NCI-H1105 (cell line): Measurements from ENCODE around the gene VTN.

Experiments used
- DNase-seq: peaks from one replicate; lab custom pipeline; 2025; lab: John Stamatoyannopoulos, UW

The VTN gene, protein sequence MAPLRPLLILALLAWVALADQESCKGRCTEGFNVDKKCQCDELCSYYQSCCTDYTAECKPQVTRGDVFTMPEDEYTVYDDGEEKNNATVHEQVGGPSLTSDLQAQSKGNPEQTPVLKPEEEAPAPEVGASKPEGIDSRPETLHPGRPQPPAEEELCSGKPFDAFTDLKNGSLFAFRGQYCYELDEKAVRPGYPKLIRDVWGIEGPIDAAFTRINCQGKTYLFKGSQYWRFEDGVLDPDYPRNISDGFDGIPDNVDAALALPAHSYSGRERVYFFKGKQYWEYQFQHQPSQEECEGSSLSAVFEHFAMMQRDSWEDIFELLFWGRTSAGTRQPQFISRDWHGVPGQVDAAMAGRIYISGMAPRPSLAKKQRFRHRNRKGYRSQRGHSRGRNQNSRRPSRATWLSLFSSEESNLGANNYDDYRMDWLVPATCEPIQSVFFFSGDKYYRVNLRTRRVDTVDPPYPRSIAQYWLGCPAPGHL

GRCh38 chr17:28370035-28370743 lies at the start of gene VTN:
TSS of gene VTN (minus strand) at chr17:28370307. CDS start at chr17:28370203, 104 bp downstream.
- no peak for DNase-seq

DNA sequence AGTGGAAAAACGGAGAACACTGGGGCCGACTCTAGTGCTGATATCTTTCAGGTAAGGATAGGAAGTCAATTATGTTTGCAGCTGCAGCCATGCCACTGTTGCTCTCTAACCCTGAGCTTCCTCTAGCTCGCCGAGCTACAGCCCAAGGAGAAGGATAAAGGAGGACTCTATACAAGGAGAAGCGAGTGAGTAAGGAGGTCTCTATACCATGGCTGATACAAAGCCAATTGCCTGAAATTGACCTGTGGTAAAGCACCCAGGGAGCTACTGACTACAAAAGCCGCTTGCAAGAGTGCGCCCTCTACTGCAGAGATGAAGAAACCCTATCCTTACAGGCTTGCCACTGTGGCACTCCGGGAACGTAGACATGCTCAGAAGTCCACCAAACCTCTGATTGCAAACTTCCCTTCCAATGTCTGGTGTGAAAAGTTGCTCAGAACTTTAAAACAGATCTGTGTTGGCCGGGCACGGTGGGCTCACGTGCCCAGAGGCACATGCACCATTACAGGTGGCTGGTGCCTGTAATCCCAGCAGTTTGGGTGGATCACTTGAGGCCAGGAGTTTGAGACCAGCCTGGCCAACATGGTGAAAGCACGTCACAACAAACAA lies 46.7 kb upstream of the VTN start:
- peak; percentile 57 for DNase-seq

GRCh38 chr17:28415886-28416285 lies 45.8 kb upstream of the VTN start:
- no peak for DNase-seq

DNA sequence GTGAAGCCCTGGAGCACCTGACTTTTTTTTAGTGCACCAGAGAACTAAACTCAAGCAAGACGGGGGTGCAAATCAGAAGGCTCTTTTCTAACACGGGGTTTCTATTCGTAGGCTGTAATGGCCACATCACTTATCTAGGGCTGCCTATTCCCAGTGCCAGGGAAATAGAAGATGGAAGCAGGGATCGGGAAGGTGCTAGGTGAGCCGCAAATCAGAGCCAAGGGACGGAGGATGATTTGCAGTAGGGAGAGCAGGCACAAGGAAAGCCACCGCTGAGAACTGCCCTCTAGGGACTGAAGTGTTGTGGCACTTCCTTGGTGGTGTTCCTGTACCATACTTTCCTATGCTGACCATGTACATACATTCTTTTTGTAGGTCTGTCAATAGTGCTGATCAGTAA lies 43.7 kb upstream of the VTN start:
- no peak for DNase-seq

GRCh38 chr17:28412099-28412498 lies 42.0 kb upstream of the VTN start:
- no peak for DNase-seq

DNA sequence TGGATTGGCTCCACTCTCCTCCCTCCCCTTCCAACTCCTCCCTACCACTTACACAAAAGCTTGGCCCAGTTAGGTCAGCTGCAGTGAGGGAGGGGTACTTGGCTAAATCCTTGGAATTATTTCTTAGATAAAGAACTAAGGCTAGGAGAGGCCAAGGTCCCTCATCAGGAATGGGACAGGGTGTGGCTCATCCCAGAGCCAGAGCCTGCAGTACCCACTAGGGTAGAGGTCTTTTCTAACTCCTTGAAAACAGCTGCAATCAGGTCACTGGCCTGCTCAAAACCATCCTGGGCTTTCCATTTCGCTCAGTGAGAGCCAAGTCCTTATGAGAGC lies 37.8 kb upstream of the VTN start:
- no peak for DNase-seq

GRCh38 chr17:28407130-28407973 lies 37.2 kb upstream of the VTN start:
- peak; percentile 83 for DNase-seq

DNA sequence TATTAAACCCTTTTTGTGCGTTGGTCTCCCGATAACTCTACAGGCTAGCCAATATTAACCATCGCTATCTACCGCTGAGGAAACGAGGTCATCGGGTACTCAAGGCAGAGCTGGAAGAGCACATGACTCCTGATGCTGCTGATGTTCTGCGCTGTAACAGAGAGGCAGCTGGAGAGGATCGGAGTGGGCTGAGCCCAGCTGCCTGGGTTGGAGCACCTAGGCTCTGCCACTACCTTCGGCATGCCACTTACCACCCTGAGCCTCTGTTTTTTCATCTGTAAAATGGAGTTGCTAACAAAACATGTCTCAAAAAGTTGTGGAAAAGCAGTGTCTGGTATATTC lies 36.3 kb upstream of the VTN start:
- no peak for DNase-seq

DNA sequence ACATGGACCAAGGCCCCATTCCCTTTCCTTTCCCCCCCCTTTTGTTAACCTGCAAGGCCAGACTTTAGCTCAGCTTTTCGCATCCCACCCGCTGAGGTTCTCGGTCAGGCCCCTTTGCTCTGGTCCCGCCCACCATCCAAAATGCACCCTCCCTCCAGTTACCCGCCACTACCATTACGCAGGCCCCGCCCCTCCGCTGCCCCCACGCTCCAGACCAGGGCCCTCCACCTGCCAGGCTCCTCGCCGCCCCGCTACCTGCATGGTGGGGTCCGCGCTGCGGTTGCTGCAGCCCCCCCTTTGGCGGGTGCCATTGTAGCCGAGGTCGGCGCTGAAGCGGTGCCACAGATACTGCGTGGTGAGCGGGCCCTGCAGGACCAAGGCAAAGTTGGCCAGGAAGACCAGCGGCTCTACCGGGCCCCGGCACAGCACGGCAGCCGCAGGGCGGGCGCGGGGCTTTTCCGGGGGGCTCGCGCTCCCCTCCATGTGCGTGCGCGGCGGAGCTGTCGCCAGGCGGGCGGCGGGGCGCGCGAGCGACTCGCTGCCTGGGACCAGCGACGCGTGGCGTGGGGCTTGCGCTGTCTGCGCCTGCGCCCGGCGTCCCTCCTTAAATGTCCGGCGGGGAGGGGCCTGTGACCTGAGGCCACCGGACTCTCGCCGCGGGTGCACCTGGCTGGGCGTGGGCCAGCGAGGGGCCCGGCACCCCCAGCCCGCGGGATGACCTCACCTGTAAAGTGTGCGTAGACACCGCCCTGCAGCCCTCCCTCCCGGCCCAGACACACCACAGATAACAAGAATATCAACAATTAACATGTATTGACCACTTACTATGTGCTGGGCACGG lies 35.7 kb upstream of the VTN start, which contains the start of gene SLC46A1:
Gene SLC46A1 (minus strand): TSS at position 581 of the 841 bp plus-strand sequence. CDS start 98 bp downstream, at position 483.
- peak; percentile 33 for DNase-seq

DNA sequence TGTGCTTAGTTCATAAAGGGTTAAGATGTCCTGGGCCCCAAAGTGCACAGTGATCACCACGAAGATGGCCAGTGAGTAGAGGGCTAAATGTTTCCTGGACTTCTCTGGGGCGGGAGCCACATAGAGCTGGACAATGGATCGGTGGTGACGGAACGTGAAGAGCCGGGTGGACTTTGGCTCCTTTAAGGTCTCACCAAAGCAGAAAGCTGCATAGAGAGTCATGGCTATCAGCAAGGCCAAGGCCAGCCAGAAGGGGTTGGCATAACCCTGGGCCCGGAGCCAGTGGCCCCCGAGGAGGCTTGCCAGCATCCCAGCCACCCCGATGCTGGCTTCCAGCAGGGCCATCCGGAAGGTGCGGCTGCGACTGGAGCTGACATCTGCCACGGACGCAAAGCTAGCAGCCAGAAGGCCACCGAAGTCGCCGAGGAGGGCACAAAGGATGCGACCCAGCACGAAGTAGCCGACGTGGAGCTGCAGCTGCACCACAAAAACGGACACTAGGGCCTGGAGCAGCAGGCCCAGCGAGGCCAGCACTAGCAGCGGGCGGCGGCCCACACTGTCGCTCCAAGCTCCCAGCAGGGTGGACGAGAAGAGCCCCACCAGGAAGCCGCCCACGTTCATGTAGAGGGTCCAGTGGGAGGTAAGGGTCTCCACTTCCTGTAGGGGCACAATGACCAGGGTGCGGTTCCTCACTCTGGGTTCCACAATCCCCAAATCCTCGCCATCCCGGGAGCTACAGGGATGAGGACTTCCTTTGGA lies 34.9 kb upstream of the VTN start:
- no peak for DNase-seq

DNA sequence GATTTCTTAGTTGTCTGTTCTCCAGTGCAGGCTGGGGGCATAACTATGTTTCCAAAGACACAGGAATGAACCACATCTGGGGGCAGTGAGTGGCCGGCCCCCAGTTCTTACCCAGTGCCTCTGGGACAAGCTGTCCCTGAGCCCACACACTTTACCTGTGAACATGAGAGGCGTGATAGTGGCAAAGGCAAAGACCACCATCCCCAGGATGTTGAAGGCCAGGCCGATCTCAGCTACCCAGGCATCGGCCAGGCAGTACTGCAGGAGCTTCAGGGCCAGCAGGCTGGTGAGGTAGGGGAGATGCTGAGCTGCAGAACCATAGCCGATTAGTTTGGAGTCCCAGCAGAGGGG lies 34.3 kb upstream of the VTN start:
- no peak for DNase-seq

DNA sequence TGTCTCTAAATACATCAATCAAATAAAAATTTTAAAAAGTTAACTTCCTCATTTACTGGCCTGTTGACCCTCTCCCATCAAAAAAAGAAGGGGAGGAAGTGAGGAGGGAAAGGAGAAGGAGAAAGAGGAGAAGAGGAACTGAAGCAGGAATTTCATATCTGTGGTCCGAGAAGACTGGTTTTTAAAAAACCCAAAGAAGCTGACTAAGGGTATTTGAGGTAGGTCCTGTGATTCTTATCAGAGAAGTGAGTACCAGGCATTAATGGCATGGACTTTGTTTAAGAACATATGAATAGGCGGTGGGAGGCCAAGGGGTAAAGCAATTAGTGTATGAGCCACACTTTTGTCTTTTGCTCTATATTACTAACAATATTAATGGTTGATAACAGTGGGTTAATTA lies 33.9 kb upstream of the VTN start:
- no peak for DNase-seq

- no peak for DNase-seq
Observed at GRCh38 chr17:28402844-28403243, 32.7 kb upstream of the VTN start.

DNA sequence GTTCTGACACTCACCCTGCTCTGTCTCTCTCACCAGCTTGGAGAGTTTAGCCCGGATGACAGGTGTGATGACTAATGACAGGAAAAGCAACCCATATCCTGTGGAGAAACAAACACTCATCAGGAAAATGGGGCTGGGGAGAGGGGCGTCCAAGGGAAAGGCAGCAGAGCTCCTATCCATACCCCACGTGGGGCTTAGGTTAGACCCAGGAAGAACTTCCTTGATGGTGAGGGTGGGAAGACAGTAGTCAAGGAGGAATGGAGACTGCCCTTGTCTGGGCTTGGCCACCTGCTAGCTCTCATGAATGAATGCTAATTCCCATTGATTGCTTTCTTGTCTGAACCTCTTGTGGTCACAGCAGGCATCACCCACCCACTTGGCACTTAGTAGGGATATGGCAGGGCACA lies 32.1 kb upstream of the VTN start:
- DNase-seq = no peak

- no peak for DNase-seq
Observed at GRCh38 chr17:28399808-28400207, 29.7 kb upstream of the VTN start.

- DNase-seq = no peak
Observed at GRCh38 chr17:28398280-28398981, 28.3 kb upstream of the VTN start.

DNA sequence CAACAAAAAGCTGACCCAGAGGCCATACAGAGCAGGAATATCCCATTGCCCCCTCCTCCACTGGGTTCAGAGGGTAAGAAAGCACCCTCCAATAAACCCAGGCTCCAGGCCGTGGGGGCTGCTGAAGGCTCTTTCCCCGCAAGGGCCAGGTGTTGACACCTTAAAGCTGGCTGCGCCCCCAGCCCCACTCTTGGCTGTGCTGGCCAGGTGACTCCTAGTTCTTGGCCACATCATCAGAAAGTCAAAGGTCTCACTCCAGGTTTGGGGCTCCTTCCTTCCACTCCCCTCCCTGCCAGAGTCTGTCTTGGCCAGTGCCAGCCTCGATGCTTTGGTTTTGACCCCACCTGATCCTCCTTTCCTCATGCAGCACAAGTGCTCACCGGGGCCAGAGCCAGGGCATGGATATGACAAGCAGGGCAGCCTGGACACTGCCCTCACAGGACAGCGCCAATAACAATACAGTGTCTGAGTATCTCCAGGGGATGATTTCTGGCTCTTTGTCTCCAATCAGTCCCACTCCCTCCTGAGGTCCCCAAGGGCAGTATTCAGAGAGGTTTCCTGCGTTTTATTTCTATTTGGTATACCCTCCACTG lies 27.7 kb upstream of the VTN start:
- DNase-seq = no peak

DNA sequence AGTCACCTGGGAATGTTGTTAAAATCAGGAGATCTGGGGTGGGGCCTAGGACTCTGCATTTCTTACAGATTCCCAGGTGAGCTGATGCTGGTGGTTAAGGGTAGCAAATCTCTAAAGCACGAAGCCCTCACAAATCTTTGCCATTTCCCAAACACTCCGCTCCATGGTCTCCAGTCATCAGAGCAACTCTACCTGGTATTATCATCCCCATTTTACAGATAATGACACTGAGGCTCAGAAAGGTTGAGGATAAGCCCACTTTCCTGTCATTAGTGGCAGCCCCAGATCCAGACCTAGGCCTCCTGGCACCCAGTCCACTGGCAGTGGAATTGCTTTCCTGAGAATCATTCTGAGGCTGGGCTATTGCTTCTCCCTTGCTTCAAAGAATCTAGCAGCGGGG lies 27.2 kb upstream of the VTN start:
- no peak for DNase-seq

DNA sequence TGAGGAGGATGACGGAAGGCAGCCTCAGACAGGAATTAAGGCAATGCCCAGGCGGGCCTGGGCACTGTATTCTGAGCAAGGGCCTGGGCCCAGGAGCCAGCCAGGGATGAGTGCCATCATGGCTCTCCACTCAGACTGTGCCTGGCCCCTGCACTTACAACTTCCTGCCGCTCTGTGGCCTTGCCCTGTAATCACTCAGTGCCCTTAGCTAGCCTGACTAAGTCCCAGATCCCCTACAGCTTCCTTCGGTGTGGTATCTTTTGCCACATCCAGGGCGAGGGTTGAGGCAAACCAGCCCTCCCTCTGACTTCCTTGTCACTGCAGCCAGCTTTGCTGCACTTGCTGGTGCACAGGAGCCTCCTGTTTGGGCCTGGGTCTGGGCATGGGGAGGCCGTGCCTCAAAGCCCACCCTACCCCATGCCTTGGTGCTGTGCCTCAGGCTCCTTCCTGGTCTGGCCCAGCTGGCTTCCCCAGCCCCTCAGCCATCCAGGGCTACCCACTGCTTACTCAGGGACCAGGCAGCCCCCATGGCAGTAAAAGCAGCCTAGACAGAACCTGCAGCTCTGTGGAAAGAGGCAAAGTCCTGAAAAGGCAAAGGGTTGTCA lies 26.6 kb upstream of the VTN start:
- no peak for DNase-seq
